ENCODE data around the gene PEAK3.

PEAK3 gene

DNA sequence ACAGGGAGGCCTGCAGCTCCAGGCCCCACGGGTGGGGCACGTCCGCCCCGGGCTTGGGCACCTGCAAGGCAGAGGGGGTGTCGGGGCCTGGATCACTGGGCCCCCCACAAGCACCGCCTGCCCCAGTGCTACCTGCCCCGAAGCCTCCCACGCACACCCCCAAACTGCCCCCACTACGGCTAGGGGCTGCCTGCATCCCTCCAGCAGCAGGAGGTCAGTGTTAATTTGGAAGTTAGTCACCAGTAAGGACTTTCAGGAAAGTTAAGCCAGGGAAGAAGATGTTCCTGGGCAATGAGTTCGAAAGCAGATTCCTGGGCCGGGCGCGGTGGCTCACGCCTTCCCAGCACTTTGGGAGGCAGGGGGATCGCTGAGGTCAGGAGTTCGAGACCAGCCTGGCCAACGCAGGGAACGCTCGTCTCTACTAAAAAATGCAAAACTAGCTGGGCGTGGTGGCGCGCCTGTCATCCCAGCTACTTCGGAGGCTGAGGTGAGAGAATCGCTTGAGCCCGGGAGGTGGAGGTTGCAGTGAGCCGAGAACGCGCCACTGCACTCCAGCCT lies 5.5 kb downstream of the PEAK3 start:
- H2AK5ac ChIP-seq (ENCODE audit: low read length), result no peak overlapping the region
- H2BK15ac ChIP-seq (replicated peaks; ENCODE audit: low read depth), result no peak overlapping the region
- no peak overlapping the region for H4K8ac ChIP-seq (ENCODE audit: low read depth, low read length)
- no peak overlapping the region for H2BK120ac ChIP-seq (ENCODE audit: low read depth, low read length)
- no peaks in the 10 kb centered on the region for H3K4me1 ChIP-seq (ENCODE audit: control insufficient read depth, low read depth, low read length)
- H2BK5ac ChIP-seq (ENCODE audit: low read length), result no peak overlapping the region
- no peaks in the 10 kb centered on the region for H3K27me3 ChIP-seq (ENCODE audit: insufficient read depth, low read length, poor library complexity)
- H3K79me2 ChIP-seq (ENCODE audit: control insufficient read depth, insufficient read depth, low read length), result peaks cover 16% of the 10 kb centered on the region
- no peak overlapping the region for H3K18ac ChIP-seq (ENCODE audit: low read length)
- H3K36me3 ChIP-seq (ENCODE audit: control insufficient read depth, insufficient read depth, low read length), result peaks cover 5% of the 10 kb centered on the region
- H3K4me2 ChIP-seq (ENCODE audit: low read length), result no peak overlapping the region
- H3K56ac ChIP-seq (ENCODE audit: low read length), result no peak overlapping the region
- DNase-seq, result no peak
- H3K4me3 ChIP-seq (ENCODE audit: low read length), result no peak overlapping the region
- H3K27ac ChIP-seq (ENCODE audit: low read depth, low read length), result no peak overlapping the region
- H3K4ac ChIP-seq (ENCODE audit: low read depth, low read length), result no peak overlapping the region
- peaks cover 7% of the 10 kb centered on the region for H3K79me1 ChIP-seq (ENCODE audit: low read length)
- WGBS (ENCODE audit: extremely low coverage, insufficient coverage, low lambda C conversion rate), result no CpG with 5 or more reads among the region's 28 CpGs
- H4K5ac ChIP-seq (ENCODE audit: low read length), result no peak overlapping the region
- no peak overlapping the region for H3K9ac ChIP-seq (ENCODE audit: low read length)
- H3K23ac ChIP-seq (ENCODE audit: low read length), result no peak overlapping the region

DNA sequence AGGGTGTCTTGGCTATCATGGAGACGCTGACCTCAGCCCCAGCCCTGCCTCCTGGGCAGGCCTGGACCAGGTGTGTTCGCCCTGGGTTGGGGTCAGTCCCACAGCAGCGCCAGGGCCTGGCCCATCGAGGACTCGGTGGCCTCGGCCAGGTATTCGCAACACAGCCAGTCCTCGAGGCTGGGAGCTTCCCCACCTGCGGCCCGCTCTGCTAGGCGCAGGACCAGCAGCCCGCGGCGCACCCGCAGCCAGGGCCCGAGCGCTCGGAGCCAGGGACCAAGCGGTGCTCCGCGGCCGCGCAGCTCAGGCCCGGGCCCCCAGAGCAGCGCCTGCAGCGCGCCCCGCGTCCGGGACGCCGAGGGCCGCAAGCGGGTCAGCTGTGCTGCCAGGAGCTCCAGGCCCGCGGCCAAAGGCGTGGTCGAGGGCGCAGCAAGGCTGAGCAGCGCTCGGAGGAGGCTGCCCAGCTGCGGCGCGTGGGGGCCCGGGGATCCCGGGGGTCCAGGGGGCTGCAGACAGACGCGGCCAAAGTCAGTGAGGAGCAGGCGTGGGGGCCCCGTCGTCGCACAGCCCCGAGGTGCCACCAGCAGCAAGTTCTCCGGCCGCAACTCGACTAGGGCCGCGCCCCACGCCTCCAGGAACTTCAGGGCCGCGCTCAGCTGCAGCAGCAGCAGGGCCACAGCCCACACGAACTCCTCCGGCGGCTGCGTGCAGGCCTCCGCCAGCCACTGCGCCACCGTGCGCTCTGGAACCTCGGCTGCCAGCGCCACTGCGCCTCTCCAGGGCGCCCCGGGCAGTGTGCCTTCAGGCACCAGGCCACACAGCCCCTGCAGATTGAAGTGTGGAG lies 6.2 kb downstream of the PEAK3 start:
- Histone ChIP-seq H3K27me3 (ENCODE audit: insufficient read depth, low read length, poor library complexity) (no peaks in the 10 kb centered on the region), H3K36me3 (ENCODE audit: control insufficient read depth, insufficient read depth, low read length) (peaks cover 5% of the 10 kb centered on the region), H3K23ac (ENCODE audit: low read length) (no peak overlapping the region), H2BK5ac (ENCODE audit: low read length) (no peak overlapping the region), H3K4ac (ENCODE audit: low read depth, low read length) (no peak overlapping the region), H3K56ac (ENCODE audit: low read length) (no peak overlapping the region), H3K18ac (ENCODE audit: low read length) (no peak overlapping the region), H2AK5ac (ENCODE audit: low read length) (no peak overlapping the region), H3K4me2 (ENCODE audit: low read length) (no peak overlapping the region), H3K4me1 (ENCODE audit: control insufficient read depth, low read depth, low read length) (no peaks in the 10 kb centered on the region), H2BK15ac (replicated peaks; ENCODE audit: low read depth) (no peak overlapping the region), H3K79me1 (ENCODE audit: low read length) (peaks cover 7% of the 10 kb centered on the region), H3K4me3 (ENCODE audit: low read length) (no peak overlapping the region), H4K5ac (ENCODE audit: low read length) (no peak overlapping the region), H2BK120ac (ENCODE audit: low read depth, low read length) (no peak overlapping the region), H3K79me2 (ENCODE audit: control insufficient read depth, insufficient read depth, low read length) (peaks cover 23% of the 10 kb centered on the region), H3K9ac (ENCODE audit: low read length) (no peak overlapping the region), H4K8ac (ENCODE audit: low read depth, low read length) (no peak overlapping the region), H3K27ac (ENCODE audit: low read depth, low read length) (no peak overlapping the region)
- DNase-seq, result no peak
- WGBS (ENCODE audit: extremely low coverage, insufficient coverage, low lambda C conversion rate), result no CpG with 5 or more reads among the region's 74 CpGs

DNA sequence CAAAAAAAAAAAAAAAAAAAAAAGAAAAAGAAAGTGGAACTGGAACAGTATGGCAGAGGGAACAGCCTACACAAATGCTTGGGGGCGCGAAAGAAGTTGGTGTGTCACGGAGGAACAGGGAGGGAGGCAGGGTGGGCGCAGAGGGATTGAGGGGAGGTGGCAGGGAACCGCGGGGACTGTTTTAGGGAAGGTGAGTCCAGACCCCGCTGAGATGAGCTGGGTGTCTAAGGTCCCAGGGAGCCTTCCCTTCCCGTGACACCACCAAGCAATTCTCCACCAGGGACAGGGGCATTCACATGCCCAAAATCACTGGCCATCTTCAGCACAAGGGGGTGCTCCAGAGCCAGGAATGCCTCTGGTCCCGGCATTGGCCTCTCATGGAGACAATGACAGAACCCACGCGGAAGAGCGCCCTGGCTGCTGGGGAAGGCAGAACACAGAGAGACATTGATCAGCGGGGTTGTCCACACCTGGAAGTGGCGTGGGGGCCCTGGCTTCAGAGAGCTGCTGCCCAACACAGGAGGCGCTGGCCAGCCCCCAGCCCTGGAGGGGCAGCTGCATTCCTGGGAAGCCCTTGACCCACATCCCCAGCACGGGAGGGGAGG lies 6.9 kb downstream of the PEAK3 start:
- Histone ChIP-seq H3K56ac (ENCODE audit: low read length) (peak overlapping the region; percentile 49), H2AK5ac (ENCODE audit: low read length) (no peak overlapping the region), H3K18ac (ENCODE audit: low read length) (no peak overlapping the region), H3K4ac (ENCODE audit: low read depth, low read length) (no peak overlapping the region), H3K4me3 (ENCODE audit: low read length) (no peak overlapping the region), H3K36me3 (ENCODE audit: control insufficient read depth, insufficient read depth, low read length) (peaks cover 5% of the 10 kb centered on the region), H3K27ac (ENCODE audit: low read depth, low read length) (no peak overlapping the region), H4K8ac (ENCODE audit: low read depth, low read length) (no peak overlapping the region), H3K27me3 (ENCODE audit: insufficient read depth, low read length, poor library complexity) (no peaks in the 10 kb centered on the region), H2BK120ac (ENCODE audit: low read depth, low read length) (no peak overlapping the region), H3K4me2 (ENCODE audit: low read length) (no peak overlapping the region), H3K79me1 (ENCODE audit: low read length) (peaks cover 7% of the 10 kb centered on the region), H4K5ac (ENCODE audit: low read length) (no peak overlapping the region), H3K4me1 (ENCODE audit: control insufficient read depth, low read depth, low read length) (no peaks in the 10 kb centered on the region), H3K23ac (ENCODE audit: low read length) (no peak overlapping the region), H2BK5ac (ENCODE audit: low read length) (no peak overlapping the region), H3K9ac (ENCODE audit: low read length) (no peak overlapping the region), H2BK15ac (replicated peaks; ENCODE audit: low read depth) (no peak overlapping the region), H3K79me2 (ENCODE audit: control insufficient read depth, insufficient read depth, low read length) (peaks cover 31% of the 10 kb centered on the region)
- no CpG with 5 or more reads among the region's 16 CpGs for WGBS (ENCODE audit: extremely low coverage, insufficient coverage, low lambda C conversion rate)
- DNase-seq, result peak; percentile 89

DNA sequence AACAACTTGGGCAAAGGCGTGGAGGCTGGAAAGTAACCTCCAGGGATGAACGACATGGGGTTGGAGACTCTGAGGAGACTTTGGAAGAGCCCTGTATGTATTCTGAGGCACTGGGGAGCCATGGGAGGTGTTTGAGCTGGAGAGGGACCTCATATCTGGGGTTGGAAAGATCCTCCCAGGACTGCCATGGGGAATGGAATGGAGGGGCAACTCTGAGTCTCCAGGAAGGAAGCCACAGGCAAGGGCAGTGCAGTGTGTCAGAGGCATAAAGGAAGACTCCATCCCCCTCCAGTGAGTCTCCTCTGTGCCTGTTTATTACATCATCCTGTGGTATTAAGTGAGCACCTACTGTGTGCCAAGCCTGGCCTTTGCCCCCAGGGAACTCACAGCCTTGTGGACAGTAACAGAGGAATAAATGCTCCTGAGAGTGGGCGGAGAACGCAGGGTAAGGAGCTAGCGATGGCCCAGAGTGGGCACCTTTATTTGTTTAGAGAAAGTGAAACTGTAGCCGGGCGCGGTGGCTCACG lies 7.7 kb downstream of the PEAK3 start:
- Histone ChIP-seq H3K18ac (ENCODE audit: low read length) (no peak overlapping the region), H3K4me3 (ENCODE audit: low read length) (no peak overlapping the region), H3K4me1 (ENCODE audit: control insufficient read depth, low read depth, low read length) (no peaks in the 10 kb centered on the region), H3K79me1 (ENCODE audit: low read length) (peaks cover 7% of the 10 kb centered on the region), H3K79me2 (ENCODE audit: control insufficient read depth, insufficient read depth, low read length) (peaks cover 38% of the 10 kb centered on the region), H2BK15ac (replicated peaks; ENCODE audit: low read depth) (no peak overlapping the region), H3K36me3 (ENCODE audit: control insufficient read depth, insufficient read depth, low read length) (peaks cover 5% of the 10 kb centered on the region), H3K9ac (ENCODE audit: low read length) (peak overlapping the region; percentile 51), H3K27me3 (ENCODE audit: insufficient read depth, low read length, poor library complexity) (no peaks in the 10 kb centered on the region), H3K4me2 (ENCODE audit: low read length) (no peak overlapping the region), H4K8ac (ENCODE audit: low read depth, low read length) (no peak overlapping the region), H3K23ac (ENCODE audit: low read length) (peak overlapping the region; percentile 15), H3K4ac (ENCODE audit: low read depth, low read length) (no peak overlapping the region), H2BK120ac (ENCODE audit: low read depth, low read length) (no peak overlapping the region), H2BK5ac (ENCODE audit: low read length) (no peak overlapping the region), H4K5ac (ENCODE audit: low read length) (no peak overlapping the region), H3K56ac (ENCODE audit: low read length) (peak overlapping the region; percentile 65), H2AK5ac (ENCODE audit: low read length) (no peak overlapping the region), H3K27ac (ENCODE audit: low read depth, low read length) (no peak overlapping the region)
- WGBS (ENCODE audit: extremely low coverage, insufficient coverage, low lambda C conversion rate), result no CpG with 5 or more reads among the region's 9 CpGs
- DNase-seq, result no peak

DNA sequence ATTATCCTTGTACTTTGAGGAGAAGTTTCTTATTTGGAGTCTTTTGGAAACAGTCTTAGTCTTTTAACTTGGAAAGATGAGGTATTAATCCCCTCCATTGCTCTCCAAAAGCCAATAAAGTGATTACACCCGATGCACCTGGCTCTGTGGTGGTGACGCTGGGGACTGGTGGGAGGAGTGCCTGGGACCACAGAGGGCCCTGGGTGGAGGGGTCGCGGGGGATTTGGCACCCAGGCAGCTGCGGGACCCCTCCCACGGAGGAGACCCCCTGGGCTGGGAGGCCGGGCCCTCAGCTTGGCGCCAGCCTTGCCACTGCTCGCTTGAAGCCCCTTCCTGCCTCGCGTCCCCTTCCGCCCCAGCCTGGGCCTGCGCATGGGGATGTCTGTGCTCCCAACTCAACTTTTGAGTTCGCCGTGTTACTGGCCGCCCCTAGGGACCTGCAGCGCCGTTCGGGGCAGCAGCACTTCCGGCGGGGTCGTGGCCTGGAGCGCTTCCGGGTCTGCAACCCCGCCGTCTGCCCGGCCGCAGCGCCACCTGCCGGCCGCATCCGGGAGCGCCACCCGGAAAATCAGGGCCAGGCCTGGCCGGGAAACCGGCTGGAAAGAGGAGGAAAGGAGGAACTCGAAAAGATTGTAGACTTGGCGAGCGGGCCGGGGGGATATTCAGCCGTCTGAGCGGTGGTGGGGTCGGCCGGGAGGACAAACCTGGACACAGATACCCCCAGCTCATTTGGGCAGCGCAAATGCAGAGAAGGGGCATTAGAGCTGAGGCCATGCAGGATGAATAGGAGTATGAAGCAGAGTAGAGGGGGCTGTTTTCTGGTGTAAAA lies 8.4 kb downstream of the PEAK3 start:
- Histone ChIP-seq H3K23ac (ENCODE audit: low read length) (peak overlapping the region; percentile 15), H4K5ac (ENCODE audit: low read length) (no peak overlapping the region), H4K8ac (ENCODE audit: low read depth, low read length) (no peak overlapping the region), H3K56ac (ENCODE audit: low read length) (peak overlapping the region; percentile 76), H2BK120ac (ENCODE audit: low read depth, low read length) (no peak overlapping the region), H3K27ac (ENCODE audit: low read depth, low read length) (peak overlapping the region; percentile 52), H3K4me1 (ENCODE audit: control insufficient read depth, low read depth, low read length) (no peaks in the 10 kb centered on the region), H3K4me2 (ENCODE audit: low read length) (peak overlapping the region; percentile 34), H3K27me3 (ENCODE audit: insufficient read depth, low read length, poor library complexity) (no peaks in the 10 kb centered on the region), H2AK5ac (ENCODE audit: low read length) (no peak overlapping the region), H3K9ac (ENCODE audit: low read length) (peak overlapping the region; percentile 53), H2BK15ac (replicated peaks; ENCODE audit: low read depth) (no peak overlapping the region), H3K79me1 (ENCODE audit: low read length) (peaks cover 7% of the 10 kb centered on the region), H2BK5ac (ENCODE audit: low read length) (no peak overlapping the region), H3K36me3 (ENCODE audit: control insufficient read depth, insufficient read depth, low read length) (peaks cover 5% of the 10 kb centered on the region), H3K79me2 (ENCODE audit: control insufficient read depth, insufficient read depth, low read length) (peaks cover 38% of the 10 kb centered on the region), H3K4ac (ENCODE audit: low read depth, low read length) (no peak overlapping the region), H3K4me3 (ENCODE audit: low read length) (no peak overlapping the region), H3K18ac (ENCODE audit: low read length) (no peak overlapping the region)
- WGBS (ENCODE audit: extremely low coverage, insufficient coverage, low lambda C conversion rate), result no CpG with 5 or more reads among the region's 45 CpGs
- peak; percentile 96 for DNase-seq

All from mesendoderm (in vitro differentiated cells).